D721Med (cell line): ENCODE measurements around the gene CLDN3.
"Not testable (repeated sequence)": the region's sequence is repeated elsewhere in the genome, so short reads cannot be mapped to it uniquely, and the experiment has no call there.

Experiments used
- DNase-seq: peaks from one replicate; pipeline ENCODE4 v3.0.0; 2011; ENCODE audit warnings: low spot score; ENCODE audit not compliant: insufficient read length
- FAIRE-seq: peaks from 2 replicates; lab custom pipeline; 2011; peaks lifted over from hg19 to GRCh38; lab: Jason Lieb, UNC
- CTCF ChIP-seq: IDR thresholded peaks from 2 replicates; pipeline ENCODE4 v1.5.1; 2012; ENCODE audit warnings: mild to moderate bottlenecking, control low read depth; ENCODE audit not compliant: insufficient read depth; ENCODE audit errors: missing control alignments

The CLDN3 gene

GRCh38 chr7:73732397-73732796, 37.7 kb downstream of the CLDN3 start:
- DNase-seq: no peak
- TF ChIP-seq CTCF: no peak
- no peak for FAIRE-seq

GRCh38 chr7:73730485-73730884, 39.6 kb downstream of the CLDN3 start:
- TF ChIP-seq CTCF: no peak
- FAIRE-seq (no peak), DNase-seq (no peak)

GRCh38 chr7:73728551-73728950, 41.5 kb downstream of the CLDN3 start:
- FAIRE-seq (no peak), DNase-seq (no peak)
- TF ChIP-seq CTCF: no peak

GRCh38 chr7:73727952-73728351, 42.1 kb downstream of the CLDN3 start:
- DNase-seq (no peak), FAIRE-seq (no peak)

GRCh38 chr7:73726083-73726466, 44.0 kb downstream of the CLDN3 start:
- DNase-seq: no peak
- FAIRE-seq: no peak
- TF ChIP-seq CTCF: no peak

More at GRCh38 chr7:73727952-73728351, 42.1 kb downstream of the CLDN3 start:
- no peak for TF ChIP-seq CTCF

- no peak for DNase-seq
- no peak for TF ChIP-seq CTCF
- FAIRE-seq: no peak
These were observed 46.3 kb downstream of the CLDN3 start for GRCh38 chr7:73723813-73724212.

GRCh38 chr7:73722785-73723184, 47.3 kb downstream of the CLDN3 start:
- no peak for TF ChIP-seq CTCF
- no peak for FAIRE-seq

GRCh38 chr7:73722182-73722581, 47.9 kb downstream of the CLDN3 start:
- FAIRE-seq, DNase-seq: not testable (repeated sequence)

More at GRCh38 chr7:73722785-73723184, 47.3 kb downstream of the CLDN3 start:
- DNase-seq: no peak
